Uterus (tissue), 4 donors: ENCODE data around the gene ARHGEF28. TPM values are rescaled to one million over a fixed set of nuclear protein-coding genes. Genes with fewer than 3 reads are reported as not detected.

Experiments
- DNase-seq, 2 donors: peaks; one replicate each; pipeline ENCODE4 v3.0.0-alpha.2; 2019 to 2020
- H3K27ac ChIP-seq, 2 donors: fragments of 200-600 bp; sonication (generic); 1 replicate in 1 of 2; 2 replicates in 1 of 2; pipeline ENCODE4 v1.5.1; 2016 to 2018
- H3K27me3 ChIP-seq, 2 donors: fragments of 200-600 bp; sonication (generic); one replicate each; pipeline ENCODE4 v1.5.1; 2018 to 2019; ENCODE audit warnings: control low read depth in 1 of 2
- H3K36me3 ChIP-seq, 2 donors: fragments of 200-600 bp; sonication (generic); one replicate each; pipeline ENCODE4 v1.5.1; 2019; ENCODE audit warnings: control low read depth in 1 of 2
- H3K4me1 ChIP-seq, 2 donors: fragments of 200-600 bp; sonication (generic); one replicate each; pipeline ENCODE4 v1.5.1; 2018 to 2019; ENCODE audit warnings: control low read depth in 1 of 2
- H3K4me3 ChIP-seq, 2 donors: fragments of 200-600 bp; sonication (generic); 1 replicate in 1 of 2; 2 replicates in 1 of 2; pipeline ENCODE4 v1.5.1; 2018 to 2019; ENCODE audit warnings: mild to moderate bottlenecking in 1 of 2
- H3K9me3 ChIP-seq, 2 donors: fragments of 200-600 bp; sonication (generic); one replicate each; pipeline ENCODE4 v1.5.1; 2019; ENCODE audit warnings: control low read depth in 1 of 2
- POLR2A ChIP-seq, 2 donors: fragments of 450-650 bp; IDR thresholded peaks; one replicate each; pipeline ENCODE4 v1.6.1; 2016; ENCODE audit warnings: antibody characterized with exemption in 2 of 2, mild to moderate bottlenecking in 1 of 2, moderate library complexity in 1 of 2
- intact Hi-C: fragments of 100-400 bp; cut with DNase I; formaldehyde crosslinking; loops from one replicate; pipeline ENCODE4 v1.15.1; 2023; ENCODE audit warnings: low total_unique reads
- total RNA-seq, 4 donors: library from RNA; depleted of rRNA in 3 of 4; stranded (reverse); fragments of >200 nt in 3 of 4; gene quantifications; one replicate each; pipeline versions ENCODE4 v1.1.0 to v1.2.4, GENCODE V29; 2014 to 2023
- TF ChIP-seq, protein P1 (sequence below), 4 experiments: fragments of 200-600 bp in 2 of 4; fragments of 450-650 bp in 2 of 4; sonication (generic) in 2 of 4; IDR thresholded peaks; one replicate each; pipeline ENCODE4 v1.5.1; 2016 to 2019; ENCODE audit warnings: antibody characterized with exemption in 4 of 4, mild to moderate bottlenecking in 2 of 4, moderate library complexity in 1 of 4
- donor health status: DM: yes; HTN: yes; CAD: no.

ARHGEF28 gene
- total RNA-seq, 4 donors from 2014 or later = 11.9 to 23.2 (median 19.3) TPM

DNA sequence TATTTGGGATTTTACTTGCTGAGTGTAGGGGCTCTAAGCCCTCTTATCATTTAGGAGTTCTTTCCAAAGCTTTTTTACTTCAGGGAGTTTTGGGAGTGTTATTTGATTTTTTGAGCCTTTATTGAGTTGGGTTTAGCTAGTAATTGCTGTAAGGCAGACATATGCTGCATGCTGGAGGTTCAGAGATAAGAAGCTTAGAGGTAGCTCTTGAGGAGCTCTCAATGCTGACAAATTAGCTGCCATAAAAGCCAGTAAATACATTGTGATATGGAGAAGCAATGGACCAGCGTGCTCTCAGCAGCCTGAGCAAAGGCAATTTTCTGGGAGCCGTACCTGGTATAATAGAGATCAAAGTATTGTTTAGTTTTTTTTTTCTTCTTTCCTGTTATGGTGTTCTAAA lies 11.6 kb downstream of the ARHGEF28 start:
- DNase-seq = no peak
- Histone ChIP-seq H3K4me1 (no peaks in the 10 kb centered on the region), H3K27ac (no peak overlapping the region), H3K9me3 (no peaks in the 10 kb centered on the region), H3K4me3 (no peak overlapping the region), H3K27me3 (no peaks in the 10 kb centered on the region), H3K36me3 (no peaks in the 10 kb centered on the region)
- TF ChIP-seq, protein P1, sequence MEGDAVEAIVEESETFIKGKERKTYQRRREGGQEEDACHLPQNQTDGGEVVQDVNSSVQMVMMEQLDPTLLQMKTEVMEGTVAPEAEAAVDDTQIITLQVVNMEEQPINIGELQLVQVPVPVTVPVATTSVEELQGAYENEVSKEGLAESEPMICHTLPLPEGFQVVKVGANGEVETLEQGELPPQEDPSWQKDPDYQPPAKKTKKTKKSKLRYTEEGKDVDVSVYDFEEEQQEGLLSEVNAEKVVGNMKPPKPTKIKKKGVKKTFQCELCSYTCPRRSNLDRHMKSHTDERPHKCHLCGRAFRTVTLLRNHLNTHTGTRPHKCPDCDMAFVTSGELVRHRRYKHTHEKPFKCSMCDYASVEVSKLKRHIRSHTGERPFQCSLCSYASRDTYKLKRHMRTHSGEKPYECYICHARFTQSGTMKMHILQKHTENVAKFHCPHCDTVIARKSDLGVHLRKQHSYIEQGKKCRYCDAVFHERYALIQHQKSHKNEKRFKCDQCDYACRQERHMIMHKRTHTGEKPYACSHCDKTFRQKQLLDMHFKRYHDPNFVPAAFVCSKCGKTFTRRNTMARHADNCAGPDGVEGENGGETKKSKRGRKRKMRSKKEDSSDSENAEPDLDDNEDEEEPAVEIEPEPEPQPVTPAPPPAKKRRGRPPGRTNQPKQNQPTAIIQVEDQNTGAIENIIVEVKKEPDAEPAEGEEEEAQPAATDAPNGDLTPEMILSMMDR (IDR thresholded peaks at IDR 0.05) = no peak
- TF ChIP-seq POLR2A (IDR thresholded peaks at IDR 0.05) = no peak
- intact Hi-C loops = no loop called here

GRCh38 chr5:73638344-73639095 lies 12.5 kb downstream of the ARHGEF28 start:
- TF ChIP-seq, protein P1 (IDR thresholded peaks at IDR 0.05) = no peak
- no peak for TF ChIP-seq POLR2A (IDR thresholded peaks at IDR 0.05)
- no peaks in the 10 kb centered on the region for H3K4me1 ChIP-seq
- H3K27ac ChIP-seq = no peak overlapping the region

GRCh38 chr5:73640861-73641320 lies 14.9 kb downstream of the ARHGEF28 start:
- Histone ChIP-seq H3K4me3 (no peak overlapping the region), H3K27me3 (no peaks in the 10 kb centered on the region), H3K4me1 (no peaks in the 10 kb centered on the region), H3K27ac (no peak overlapping the region), H3K36me3 (no peaks in the 10 kb centered on the region), H3K9me3 (no peaks in the 10 kb centered on the region)
- intact Hi-C loops = no loop called here
- TF ChIP-seq, protein P1 (IDR thresholded peaks at IDR 0.05) = no peak
- no peak for TF ChIP-seq POLR2A (IDR thresholded peaks at IDR 0.05)
- DNase-seq = no peak

More at GRCh38 chr5:73638344-73639095, 12.5 kb downstream of the ARHGEF28 start:
- H3K27me3 ChIP-seq = no peaks in the 10 kb centered on the region
- DNase-seq = no peak
- no peaks in the 10 kb centered on the region for H3K9me3 ChIP-seq
- no peaks in the 10 kb centered on the region for H3K36me3 ChIP-seq
- H3K4me3 ChIP-seq = no peak overlapping the region
- intact Hi-C loops = no loop called here

GRCh38 chr5:73641811-73642210 lies 15.8 kb downstream of the ARHGEF28 start:
- no peak for TF ChIP-seq POLR2A (IDR thresholded peaks at IDR 0.05)
- TF ChIP-seq, protein P1 (IDR thresholded peaks at IDR 0.05) = no peak
- Histone ChIP-seq H3K9me3 (no peaks in the 10 kb centered on the region), H3K4me3 (no peak overlapping the region)

DNA sequence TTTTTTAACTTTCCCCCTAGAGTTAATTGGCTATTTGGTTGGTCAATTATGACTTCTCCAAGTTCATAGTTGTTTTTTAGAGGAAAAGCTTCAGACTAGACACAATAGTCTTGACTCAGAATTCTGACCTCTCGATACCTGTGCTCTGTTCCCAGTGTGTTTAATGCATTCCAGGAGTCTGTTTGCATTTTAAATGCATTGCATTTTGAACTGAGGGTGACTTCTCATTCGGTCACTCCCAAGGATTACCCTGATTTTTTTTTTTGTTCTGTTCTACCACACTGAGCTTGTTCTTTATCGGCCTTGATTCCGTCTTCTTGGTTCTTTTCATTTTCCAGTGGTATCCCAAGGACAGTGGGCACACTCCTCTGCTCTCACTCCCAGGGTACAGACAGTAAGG lies 16.3 kb downstream of the ARHGEF28 start:
- no peak overlapping the region for H3K27ac ChIP-seq
- intact Hi-C loops = no loop called here
- H3K4me3 ChIP-seq = no peak overlapping the region

More at GRCh38 chr5:73641811-73642210, 15.8 kb downstream of the ARHGEF28 start:
- intact Hi-C loops = no loop called here
- H3K27ac ChIP-seq = no peak overlapping the region
- no peaks in the 10 kb centered on the region for H3K4me1 ChIP-seq
- H3K36me3 ChIP-seq = no peaks in the 10 kb centered on the region
- no peaks in the 10 kb centered on the region for H3K27me3 ChIP-seq
- no peak for DNase-seq

More for the DNA sequence above, 16.3 kb downstream of the ARHGEF28 start:
- Histone ChIP-seq H3K27me3 (no peaks in the 10 kb centered on the region), H3K4me1 (no peaks in the 10 kb centered on the region), H3K36me3 (no peaks in the 10 kb centered on the region), H3K9me3 (no peaks in the 10 kb centered on the region)
- TF ChIP-seq, protein P1 (IDR thresholded peaks at IDR 0.05) = no peak
- TF ChIP-seq POLR2A (IDR thresholded peaks at IDR 0.05) = no peak
- DNase-seq = no peak
